ENCODE measurements around the gene GLTPD2. TPM values are rescaled to one million over a fixed set of nuclear protein-coding genes. Genes with fewer than 3 reads are reported as not detected.

GLTPD2 gene
- total RNA-seq, 2 experiments from 2014 or later: not detected

DNA sequence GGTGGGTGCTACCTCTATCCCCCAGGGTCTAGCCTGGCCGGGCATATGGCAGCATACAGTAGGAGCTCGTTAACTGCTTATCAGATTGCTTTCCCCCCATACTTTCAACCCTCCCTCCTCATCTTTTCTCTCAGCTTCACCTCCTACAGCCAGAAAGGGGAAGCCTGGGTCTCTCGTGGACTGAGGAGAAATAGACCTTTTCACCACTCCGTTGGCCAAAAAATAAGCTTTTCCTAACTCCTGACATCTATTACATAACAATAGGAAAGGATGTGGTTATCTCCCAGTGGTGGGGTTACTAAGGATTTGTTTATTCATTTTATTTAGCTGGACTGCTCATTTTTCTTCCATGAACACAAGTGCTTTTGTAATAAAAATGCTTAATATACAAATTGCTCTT is 40.1 kb upstream of the GLTPD2 start:
- Histone ChIP-seq H4K20me1 (ENCODE audit: insufficient read depth, low read length) (no peaks in the 10 kb centered on the region), H3K9me3 (ENCODE audit: low read length) (no peaks in the 10 kb centered on the region), H3K36me3 (ENCODE audit: insufficient read depth, low read length) (no peaks in the 10 kb centered on the region), H3K4me1 (ENCODE audit: insufficient read depth, low read length, poor library complexity, severe bottlenecking) (peaks cover 8% of the 10 kb centered on the region), H3K4me2 (ENCODE audit: low read length) (no peak overlapping the region), H3K4me3 (ENCODE audit: low read depth, low read length, poor library complexity, severe bottlenecking) (no peak overlapping the region), H3K79me2 (ENCODE audit: insufficient read depth, low read depth, low read length) (no peaks in the 10 kb centered on the region), H3K27ac (ENCODE audit: low read depth, low read length, poor library complexity, severe bottlenecking) (no peak overlapping the region), H2AFZ (ENCODE audit: low read length) (no peak overlapping the region), H3K9me2 (ENCODE audit: insufficient read depth, low read length) (no peaks in the 10 kb centered on the region)
- DNase-seq (ENCODE audit: low spot score): no peak
- no peak for TF ChIP-seq EZH2phosphoT487 (IDR thresholded peaks at IDR 0.05; ENCODE audit: borderline replicate concordance, low read depth, low read length)
- TF ChIP-seq, protein P1, sequence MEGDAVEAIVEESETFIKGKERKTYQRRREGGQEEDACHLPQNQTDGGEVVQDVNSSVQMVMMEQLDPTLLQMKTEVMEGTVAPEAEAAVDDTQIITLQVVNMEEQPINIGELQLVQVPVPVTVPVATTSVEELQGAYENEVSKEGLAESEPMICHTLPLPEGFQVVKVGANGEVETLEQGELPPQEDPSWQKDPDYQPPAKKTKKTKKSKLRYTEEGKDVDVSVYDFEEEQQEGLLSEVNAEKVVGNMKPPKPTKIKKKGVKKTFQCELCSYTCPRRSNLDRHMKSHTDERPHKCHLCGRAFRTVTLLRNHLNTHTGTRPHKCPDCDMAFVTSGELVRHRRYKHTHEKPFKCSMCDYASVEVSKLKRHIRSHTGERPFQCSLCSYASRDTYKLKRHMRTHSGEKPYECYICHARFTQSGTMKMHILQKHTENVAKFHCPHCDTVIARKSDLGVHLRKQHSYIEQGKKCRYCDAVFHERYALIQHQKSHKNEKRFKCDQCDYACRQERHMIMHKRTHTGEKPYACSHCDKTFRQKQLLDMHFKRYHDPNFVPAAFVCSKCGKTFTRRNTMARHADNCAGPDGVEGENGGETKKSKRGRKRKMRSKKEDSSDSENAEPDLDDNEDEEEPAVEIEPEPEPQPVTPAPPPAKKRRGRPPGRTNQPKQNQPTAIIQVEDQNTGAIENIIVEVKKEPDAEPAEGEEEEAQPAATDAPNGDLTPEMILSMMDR (conservative IDR thresholded peaks at IDR 0.05; ENCODE audit: low read length): no peak
- BruUV-seq (replicated peaks): no TSS peak
- ChIA-PET CTCF (ENCODE audit: unreplicated experiment) (no interaction called here), POLR2A (no interaction called here)
- intact Hi-C loops (cut with micrococcal nuclease; ENCODE audit: unreplicated experiment): no loop called here

DNA sequence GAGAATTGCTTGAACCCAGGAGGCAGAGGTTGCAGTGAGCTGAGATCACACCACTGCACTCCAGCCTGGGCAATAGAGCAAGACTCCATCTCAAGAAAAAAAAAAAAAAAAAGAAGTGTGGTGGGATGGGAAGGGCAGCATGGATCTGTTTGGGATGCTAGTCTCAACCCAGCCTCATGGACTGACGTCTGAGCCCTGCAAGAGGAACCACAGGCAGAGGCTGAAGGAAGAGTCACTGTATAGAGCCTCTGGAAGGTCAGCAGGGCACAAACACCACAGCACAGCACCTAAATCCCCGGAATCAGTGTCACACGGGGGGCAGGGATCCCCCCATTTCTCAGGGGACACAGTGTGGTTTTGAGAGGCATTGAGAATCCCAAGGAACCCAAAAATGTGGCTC is 38.2 kb upstream of the GLTPD2 start:
- CTCF ChIA-PET (ENCODE audit: unreplicated experiment): no interaction called here
- no peak for TF ChIP-seq EZH2phosphoT487 (IDR thresholded peaks at IDR 0.05; ENCODE audit: borderline replicate concordance, low read depth, low read length)
- TF ChIP-seq, protein P1 (conservative IDR thresholded peaks at IDR 0.05; ENCODE audit: low read length): no peak
- Histone ChIP-seq H3K36me3 (ENCODE audit: insufficient read depth, low read length) (no peaks in the 10 kb centered on the region), H3K4me3 (ENCODE audit: low read depth, low read length, poor library complexity, severe bottlenecking) (no peak overlapping the region), H3K9me3 (ENCODE audit: low read length) (no peaks in the 10 kb centered on the region), H4K20me1 (ENCODE audit: insufficient read depth, low read length) (no peaks in the 10 kb centered on the region), H3K79me2 (ENCODE audit: insufficient read depth, low read depth, low read length) (no peaks in the 10 kb centered on the region), H2AFZ (ENCODE audit: low read length) (no peak overlapping the region), H3K4me1 (ENCODE audit: insufficient read depth, low read length, poor library complexity, severe bottlenecking) (peaks cover 8% of the 10 kb centered on the region), H3K9me2 (ENCODE audit: insufficient read depth, low read length) (no peaks in the 10 kb centered on the region), H3K27ac (ENCODE audit: low read depth, low read length, poor library complexity, severe bottlenecking) (no peak overlapping the region), H3K4me2 (ENCODE audit: low read length) (no peak overlapping the region)
- BruUV-seq (replicated peaks): no TSS peak
- intact Hi-C loops (cut with micrococcal nuclease; ENCODE audit: unreplicated experiment): no loop called here
- POLR2A ChIA-PET: no interaction called here
- DNase-seq (ENCODE audit: low spot score): no peak

DNA sequence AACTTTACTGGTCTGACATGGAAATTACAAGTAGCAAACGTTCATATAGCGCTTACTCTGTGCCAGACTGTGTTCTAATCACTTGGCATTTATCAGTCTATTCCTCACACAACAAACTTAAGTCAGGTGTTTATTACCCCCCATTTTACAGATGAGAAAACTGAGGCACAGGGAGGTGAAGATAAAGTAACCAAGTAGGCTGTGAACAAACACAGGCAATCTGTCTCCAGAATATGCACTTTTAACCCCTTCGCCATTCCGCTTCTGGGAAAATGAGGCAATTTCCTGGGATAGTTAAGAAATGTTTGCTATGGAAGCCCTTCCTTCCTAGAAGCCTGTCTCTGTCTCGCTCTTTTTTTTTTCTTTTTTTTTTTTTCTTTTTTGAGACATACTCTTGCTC is 36.8 kb upstream of the GLTPD2 start:
- no peaks in the 10 kb centered on the region for H3K79me2 ChIP-seq (ENCODE audit: insufficient read depth, low read depth, low read length)
- no peaks in the 10 kb centered on the region for H3K36me3 ChIP-seq (ENCODE audit: insufficient read depth, low read length)
- H3K4me1 ChIP-seq (ENCODE audit: insufficient read depth, low read length, poor library complexity, severe bottlenecking): peaks cover 8% of the 10 kb centered on the region
- ChIA-PET POLR2A (no interaction called here), CTCF (ENCODE audit: unreplicated experiment) (no interaction called here)
- H3K27ac ChIP-seq (ENCODE audit: low read depth, low read length, poor library complexity, severe bottlenecking): no peak overlapping the region
- H3K4me3 ChIP-seq (ENCODE audit: low read depth, low read length, poor library complexity, severe bottlenecking): no peak overlapping the region
- no TSS peak for BruUV-seq (replicated peaks)
- H3K4me2 ChIP-seq (ENCODE audit: low read length): no peak overlapping the region
- H3K9me3 ChIP-seq (ENCODE audit: low read length): no peaks in the 10 kb centered on the region
- intact Hi-C loops (cut with micrococcal nuclease; ENCODE audit: unreplicated experiment): no loop called here
- TF ChIP-seq, protein P1 (conservative IDR thresholded peaks at IDR 0.05; ENCODE audit: low read length): no peak
- no peak for TF ChIP-seq EZH2phosphoT487 (IDR thresholded peaks at IDR 0.05; ENCODE audit: borderline replicate concordance, low read depth, low read length)
- no peak overlapping the region for H2AFZ ChIP-seq (ENCODE audit: low read length)
- no peak for DNase-seq (ENCODE audit: low spot score)
- no peaks in the 10 kb centered on the region for H4K20me1 ChIP-seq (ENCODE audit: insufficient read depth, low read length)
- H3K9me2 ChIP-seq (ENCODE audit: insufficient read depth, low read length): no peaks in the 10 kb centered on the region

All from OCI-LY7 (cell line).